GM23338 (cell line): ENCODE results near the gene RPL41. TPM values are rescaled to one million over a fixed set of nuclear protein-coding genes. Genes with fewer than 3 reads are reported as not detected.

Source experiments
- ATAC-seq: fragments of 200-7000 bp; cut with Tn5 transposase; 3 replicates; pipeline ENCODE4 v1.9.1; 2020
- DNase-seq: peaks from one replicate; pipeline ENCODE4 v3.0.0-alpha.2; 2015; ENCODE audit warnings: low spot score
- H2AFZ ChIP-seq: fragments of 200-600 bp; sonication (generic); 2 replicates; pipeline ENCODE4 v1.8.0; 2016; ENCODE audit warnings: antibody characterized with exemption, mild to moderate bottlenecking, moderate library complexity
- H3F3A ChIP-seq: fragments of 200-600 bp; sonication (generic); replicated peaks from 2 replicates; pipeline ENCODE4 v1.8.0; 2017; ENCODE audit warnings: antibody characterized with exemption, mixed run types, low read depth
- H3K27ac ChIP-seq: fragments of 200-600 bp; sonication (generic); 2 replicates; pipeline ENCODE4 v1.6.1; 2016; ENCODE audit warnings: low read depth
- H3K27me3 ChIP-seq: fragments of 200-600 bp; sonication (generic); 2 replicates; pipeline ENCODE4 v1.8.0; 2016; ENCODE audit warnings: mild to moderate bottlenecking, mixed run types, moderate library complexity; ENCODE audit not compliant: insufficient read depth
- H3K36me3 ChIP-seq: fragments of 200-600 bp; sonication (generic); 2 replicates; pipeline ENCODE4 v1.8.0; 2016; ENCODE audit warnings: mild to moderate bottlenecking; ENCODE audit not compliant: insufficient read depth
- H3K4me1 ChIP-seq: fragments of 200-600 bp; sonication (generic); 2 replicates; pipeline ENCODE4 v1.8.0; 2016; ENCODE audit warnings: mild to moderate bottlenecking, moderate library complexity; ENCODE audit not compliant: insufficient read depth
- H3K4me2 ChIP-seq: fragments of 200-600 bp; sonication (generic); 2 replicates; pipeline ENCODE4 v1.7.1; 2017; ENCODE audit warnings: mixed run types
- H3K4me3 ChIP-seq: fragments of 200-600 bp; sonication (generic); 2 replicates; pipeline ENCODE4 v1.6.1; 2016; ENCODE audit warnings: mixed run types
- H3K79me2 ChIP-seq: fragments of 200-600 bp; sonication (generic); replicated peaks from 2 replicates; pipeline ENCODE4 v1.8.0; 2017; ENCODE audit warnings: mild to moderate bottlenecking; ENCODE audit not compliant: insufficient read depth
- H3K9me2 ChIP-seq: fragments of 200-600 bp; sonication (generic); 2 replicates; pipeline ENCODE4 v1.8.0; 2017; ENCODE audit not compliant: insufficient read depth
- H4K20me1 ChIP-seq: fragments of 200-600 bp; sonication (generic); replicated peaks from 2 replicates; pipeline ENCODE4 v1.8.0; 2017; ENCODE audit warnings: mild to moderate bottlenecking; ENCODE audit not compliant: insufficient read depth
- H3K27ac Mint-ChIP-seq: 2 replicates; pipeline ENCODE4 v1.8.0; 2020; ENCODE audit warnings: inconsistent platforms, mild to moderate bottlenecking, moderate library complexity, mixed read lengths
- H3K27me3 Mint-ChIP-seq: 3 replicates; pipeline ENCODE4 v1.8.0; 2022; ENCODE audit warnings: low read depth, mild to moderate bottlenecking, moderate library complexity, mixed read lengths, inconsistent platforms; ENCODE audit not compliant: insufficient read depth, poor library complexity
- H3K36me3 Mint-ChIP-seq: 3 replicates; pipeline ENCODE4 v1.8.0; 2021; ENCODE audit warnings: low read depth, mild to moderate bottlenecking, inconsistent platforms, moderate library complexity, mixed read lengths
- H3K4me1 Mint-ChIP-seq: 3 replicates; pipeline ENCODE4 v1.8.0; 2020; ENCODE audit warnings: mild to moderate bottlenecking, inconsistent platforms, mixed read lengths
- H3K4me3 Mint-ChIP-seq: 3 replicates; pipeline ENCODE4 v1.8.0; 2021; ENCODE audit warnings: moderate library complexity, mild to moderate bottlenecking, inconsistent platforms, mixed read lengths
- H3K9me3 Mint-ChIP-seq: 3 replicates; pipeline ENCODE4 v1.8.0; 2020; ENCODE audit warnings: moderate library complexity, mild to moderate bottlenecking, inconsistent platforms, mixed read lengths
- CREB1 ChIP-seq: fragments of 250-450 bp; sonication (Bioruptor Pico); IDR thresholded peaks from 2 replicates; pipeline ENCODE4 v1.5.0; 2020; ENCODE audit warnings: low read depth, mild to moderate bottlenecking, moderate library complexity
- EZH2 ChIP-seq: fragments of 200-600 bp; sonication (generic); IDR thresholded peaks from one replicate; pipeline ENCODE4 v1.8.0; 2017; ENCODE audit warnings: antibody characterized with exemption, mild to moderate bottlenecking, low read depth; ENCODE audit not compliant: unreplicated experiment
- EZH2phosphoT487 ChIP-seq: fragments of 200-600 bp; sonication (generic); IDR thresholded peaks from one replicate; pipeline ENCODE4 v1.8.1; 2018; ENCODE audit warnings: antibody characterized with exemption; ENCODE audit not compliant: unreplicated experiment
- JUNB ChIP-seq: IDR thresholded peaks from one replicate; pipeline ENCODE4 v1.6.1; 2016; ENCODE audit warnings: antibody characterized with exemption; ENCODE audit not compliant: unreplicated experiment
- NANOG ChIP-seq: IDR thresholded peaks from 2 replicates; pipeline ENCODE4 v1.6.1; 2016; ENCODE audit warnings: antibody characterized with exemption, borderline replicate concordance
- POLR2AphosphoS5 ChIP-seq: IDR thresholded peaks from 2 replicates; pipeline ENCODE4 v1.6.1; 2016; ENCODE audit warnings: antibody characterized with exemption, low read depth
- STAT1 ChIP-seq: IDR thresholded peaks from one replicate; pipeline ENCODE4 v1.6.1; 2016; ENCODE audit warnings: antibody characterized with exemption; ENCODE audit not compliant: unreplicated experiment
- ZNF114 ChIP-seq: fragments of 250-450 bp; sonication (Bioruptor Pico); IDR thresholded peaks from 2 replicates; pipeline ENCODE4 v1.5.0; 2020; ENCODE audit warnings: mild to moderate bottlenecking, moderate library complexity
- ZNF331 ChIP-seq: fragments of 250-450 bp; sonication (Bioruptor Pico); IDR thresholded peaks from 2 replicates; pipeline ENCODE4 v1.5.0; 2020; ENCODE audit warnings: low read depth, mild to moderate bottlenecking, moderate library complexity
- polyA plus RNA-seq: library from polyadenylated mRNA; unstranded; fragments of >200 nt; fragmentation: Nextera tagmentation; extraction: Ambion mirVana; gene quantifications from 2 replicates; pipeline ENCODE4 v1.2.1, GENCODE V29; 2016
- total RNA-seq: library from RNA; depleted of rRNA; stranded (reverse); fragments of >200 nt; shearing (Covaris generic); gene quantifications from 2 replicates; pipeline ENCODE4 v1.2.3, GENCODE V29; 2014
- TF ChIP-seq, protein P1 (sequence below), 2 experiments: fragments of 200-600 bp in 1 of 2; sonication (generic) in 1 of 2; conservative IDR thresholded peaks; 2 replicates each; pipeline versions ENCODE4 v1.5.1 to v1.6.1; 2016 to 2017; ENCODE audit warnings: antibody characterized with exemption in 2 of 2, low read depth in 2 of 2, mild to moderate bottlenecking in 2 of 2, moderate library complexity in 1 of 2
- TF ChIP-seq, protein P2 (sequence below): IDR thresholded peaks from one replicate; pipeline ENCODE4 v1.6.1; 2018; ENCODE audit warnings: antibody characterized with exemption; ENCODE audit not compliant: unreplicated experiment
- TF ChIP-seq, protein P3 (sequence below): IDR thresholded peaks from 2 replicates; pipeline ENCODE4 v1.6.1; 2016; ENCODE audit warnings: antibody characterized with exemption

Gene RPL41
- total and polyA plus RNA-seq, 2 experiments from 2014 or later = 2,039 to 3,875 TPM

DNA sequence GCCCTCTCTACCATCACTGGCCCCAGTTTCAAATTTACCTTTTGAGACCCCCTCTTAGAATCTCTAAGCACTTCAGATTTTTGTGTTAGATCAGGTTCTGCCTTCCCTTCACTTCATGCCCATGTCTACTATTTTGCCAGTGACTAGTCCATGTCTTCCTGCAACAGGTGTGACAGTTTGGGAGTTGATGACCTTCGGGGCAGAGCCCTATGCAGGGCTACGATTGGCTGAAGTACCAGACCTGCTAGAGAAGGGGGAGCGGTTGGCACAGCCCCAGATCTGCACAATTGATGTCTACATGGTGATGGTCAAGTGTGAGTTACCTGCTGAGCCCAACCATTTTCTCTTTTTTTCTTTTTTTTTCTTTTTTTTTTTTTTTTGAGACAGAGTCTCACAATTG lies 17.8 kb upstream of the RPL41 start (continued):
- TF ChIP-seq, protein P1, sequence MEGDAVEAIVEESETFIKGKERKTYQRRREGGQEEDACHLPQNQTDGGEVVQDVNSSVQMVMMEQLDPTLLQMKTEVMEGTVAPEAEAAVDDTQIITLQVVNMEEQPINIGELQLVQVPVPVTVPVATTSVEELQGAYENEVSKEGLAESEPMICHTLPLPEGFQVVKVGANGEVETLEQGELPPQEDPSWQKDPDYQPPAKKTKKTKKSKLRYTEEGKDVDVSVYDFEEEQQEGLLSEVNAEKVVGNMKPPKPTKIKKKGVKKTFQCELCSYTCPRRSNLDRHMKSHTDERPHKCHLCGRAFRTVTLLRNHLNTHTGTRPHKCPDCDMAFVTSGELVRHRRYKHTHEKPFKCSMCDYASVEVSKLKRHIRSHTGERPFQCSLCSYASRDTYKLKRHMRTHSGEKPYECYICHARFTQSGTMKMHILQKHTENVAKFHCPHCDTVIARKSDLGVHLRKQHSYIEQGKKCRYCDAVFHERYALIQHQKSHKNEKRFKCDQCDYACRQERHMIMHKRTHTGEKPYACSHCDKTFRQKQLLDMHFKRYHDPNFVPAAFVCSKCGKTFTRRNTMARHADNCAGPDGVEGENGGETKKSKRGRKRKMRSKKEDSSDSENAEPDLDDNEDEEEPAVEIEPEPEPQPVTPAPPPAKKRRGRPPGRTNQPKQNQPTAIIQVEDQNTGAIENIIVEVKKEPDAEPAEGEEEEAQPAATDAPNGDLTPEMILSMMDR (conservative IDR thresholded peaks at IDR 0.05; ENCODE audit: low read depth in 2 of 2) = no peak
- TF ChIP-seq, protein P2, sequence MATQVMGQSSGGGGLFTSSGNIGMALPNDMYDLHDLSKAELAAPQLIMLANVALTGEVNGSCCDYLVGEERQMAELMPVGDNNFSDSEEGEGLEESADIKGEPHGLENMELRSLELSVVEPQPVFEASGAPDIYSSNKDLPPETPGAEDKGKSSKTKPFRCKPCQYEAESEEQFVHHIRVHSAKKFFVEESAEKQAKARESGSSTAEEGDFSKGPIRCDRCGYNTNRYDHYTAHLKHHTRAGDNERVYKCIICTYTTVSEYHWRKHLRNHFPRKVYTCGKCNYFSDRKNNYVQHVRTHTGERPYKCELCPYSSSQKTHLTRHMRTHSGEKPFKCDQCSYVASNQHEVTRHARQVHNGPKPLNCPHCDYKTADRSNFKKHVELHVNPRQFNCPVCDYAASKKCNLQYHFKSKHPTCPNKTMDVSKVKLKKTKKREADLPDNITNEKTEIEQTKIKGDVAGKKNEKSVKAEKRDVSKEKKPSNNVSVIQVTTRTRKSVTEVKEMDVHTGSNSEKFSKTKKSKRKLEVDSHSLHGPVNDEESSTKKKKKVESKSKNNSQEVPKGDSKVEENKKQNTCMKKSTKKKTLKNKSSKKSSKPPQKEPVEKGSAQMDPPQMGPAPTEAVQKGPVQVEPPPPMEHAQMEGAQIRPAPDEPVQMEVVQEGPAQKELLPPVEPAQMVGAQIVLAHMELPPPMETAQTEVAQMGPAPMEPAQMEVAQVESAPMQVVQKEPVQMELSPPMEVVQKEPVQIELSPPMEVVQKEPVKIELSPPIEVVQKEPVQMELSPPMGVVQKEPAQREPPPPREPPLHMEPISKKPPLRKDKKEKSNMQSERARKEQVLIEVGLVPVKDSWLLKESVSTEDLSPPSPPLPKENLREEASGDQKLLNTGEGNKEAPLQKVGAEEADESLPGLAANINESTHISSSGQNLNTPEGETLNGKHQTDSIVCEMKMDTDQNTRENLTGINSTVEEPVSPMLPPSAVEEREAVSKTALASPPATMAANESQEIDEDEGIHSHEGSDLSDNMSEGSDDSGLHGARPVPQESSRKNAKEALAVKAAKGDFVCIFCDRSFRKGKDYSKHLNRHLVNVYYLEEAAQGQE = no peak
- TF ChIP-seq STAT1 = no peak
- no peak for TF ChIP-seq JUNB
- no peak for TF ChIP-seq EZH2
- TF ChIP-seq, protein P3, sequence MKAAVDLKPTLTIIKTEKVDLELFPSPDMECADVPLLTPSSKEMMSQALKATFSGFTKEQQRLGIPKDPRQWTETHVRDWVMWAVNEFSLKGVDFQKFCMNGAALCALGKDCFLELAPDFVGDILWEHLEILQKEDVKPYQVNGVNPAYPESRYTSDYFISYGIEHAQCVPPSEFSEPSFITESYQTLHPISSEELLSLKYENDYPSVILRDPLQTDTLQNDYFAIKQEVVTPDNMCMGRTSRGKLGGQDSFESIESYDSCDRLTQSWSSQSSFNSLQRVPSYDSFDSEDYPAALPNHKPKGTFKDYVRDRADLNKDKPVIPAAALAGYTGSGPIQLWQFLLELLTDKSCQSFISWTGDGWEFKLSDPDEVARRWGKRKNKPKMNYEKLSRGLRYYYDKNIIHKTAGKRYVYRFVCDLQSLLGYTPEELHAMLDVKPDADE = no peak

DNA sequence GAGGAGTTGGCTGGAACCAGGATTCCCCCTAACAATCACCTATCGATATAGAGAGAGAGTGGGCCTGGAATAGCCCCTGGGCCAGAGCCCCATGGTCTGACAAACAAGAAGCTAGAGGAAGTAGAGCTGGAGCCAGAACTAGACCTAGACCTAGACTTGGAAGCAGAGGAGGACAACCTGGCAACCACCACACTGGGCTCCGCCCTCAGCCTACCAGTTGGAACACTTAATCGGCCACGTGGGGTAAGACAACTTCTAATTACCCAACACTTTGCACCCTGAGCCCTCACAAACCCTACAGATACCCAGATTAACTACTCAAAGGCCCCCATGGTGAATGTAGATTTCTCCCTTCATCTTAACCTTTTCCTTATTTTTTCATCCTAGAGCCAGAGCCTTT lies 16.6 kb upstream of the RPL41 start:
- Histone ChIP-seq H3K27me3 (no peaks in the 10 kb centered on the region), H3K4me2 (no peak overlapping the region), H2AFZ (no peak overlapping the region), H3K9me2 (no peaks in the 10 kb centered on the region), H3F3A (peaks cover 26% of the 10 kb centered on the region), H3K36me3 (peaks cover 43% of the 10 kb centered on the region), H3K4me1 (peaks cover 6% of the 10 kb centered on the region; the same call in 1 of the 2 replicates), H3K27ac (no peak overlapping the region), H3K4me3 (no peak overlapping the region), H4K20me1 (no peaks in the 10 kb centered on the region), H3K79me2 (peaks cover 4% of the 10 kb centered on the region)
- Mint-ChIP-seq H3K4me3 (no peak overlapping the region; the same call in 2 of the 3 replicates), H3K36me3 (peaks cover 74% of the 10 kb centered on the region), H3K27me3 (peaks cover 14% of the 10 kb centered on the region), H3K4me1 (peaks cover 6% of the 10 kb centered on the region; the same call in 2 of the 3 replicates), H3K27ac (no peak overlapping the region), H3K9me3 (no peaks in the 10 kb centered on the region)
- DNase-seq = no peak
- ATAC-seq = no peak
- no peak for TF ChIP-seq CREB1 (CRISPR knock-in tag)
- TF ChIP-seq NANOG = no peak
- TF ChIP-seq EZH2 = no peak
- TF ChIP-seq ZNF331 (CRISPR knock-in tag) = no peak
- TF ChIP-seq STAT1 = no peak
- no peak for TF ChIP-seq JUNB
- TF ChIP-seq, protein P2 = no peak
- no peak for TF ChIP-seq EZH2phosphoT487
- TF ChIP-seq POLR2AphosphoS5 = no peak
- TF ChIP-seq ZNF114 (CRISPR knock-in tag) = no peak
